CD4-positive, CD25-positive, alpha-beta regulatory T cell (primary cell): ENCODE measurements around the gene SCYGR3. TPM values are rescaled to one million over a fixed set of nuclear protein-coding genes. Genes with fewer than 3 reads are reported as not detected.

Experiments
- ATAC-seq, 2 donors: fragments of 150-1000 bp; cut with Tn5 transposase; one replicate each; pipeline ENCODE4 v1.10.0; 2021; ENCODE audit warnings: low read depth in 2 of 2, moderate number of reproducible peaks in 2 of 2, moderate library complexity in 1 of 2
- DNase-seq, 3 donors: peaks; one replicate each; pipeline versions ENCODE4 v3.0.0 to v3.0.0-alpha.2; 2012 to 2022; ENCODE audit warnings: mixed read lengths in 1 of 3
- H3K27ac ChIP-seq: one replicate; pipeline ENCODE4 v1.7.0; 2013; ENCODE audit warnings: mild to moderate bottlenecking, low read length; ENCODE audit not compliant: insufficient read depth, poor library complexity, severe bottlenecking
- H3K27me3 ChIP-seq: one replicate; pipeline ENCODE4 v1.7.0; 2013; ENCODE audit warnings: low read length; ENCODE audit not compliant: control insufficient read depth, insufficient read depth
- H3K36me3 ChIP-seq: one replicate; pipeline ENCODE4 v1.7.0; 2013; ENCODE audit warnings: mild to moderate bottlenecking, low read length, moderate library complexity; ENCODE audit not compliant: control insufficient read depth, insufficient read depth
- H3K4me1 ChIP-seq: 2 replicates; pipeline ENCODE4 v1.7.0; 2013; ENCODE audit warnings: mild to moderate bottlenecking, low read length; ENCODE audit not compliant: insufficient read depth, control insufficient read depth, poor library complexity, severe bottlenecking
- H3K4me3 ChIP-seq: one replicate; pipeline ENCODE4 v1.7.0; 2013; ENCODE audit warnings: low read depth, mild to moderate bottlenecking, low read length, moderate library complexity
- H3K9me3 ChIP-seq, 2 experiments: 1 replicate in 1 of 2; 2 replicates in 1 of 2; pipeline ENCODE4 v1.7.0; 2013; ENCODE audit warnings: low read length in 2 of 2, mild to moderate bottlenecking in 1 of 2, moderate library complexity in 1 of 2; ENCODE audit not compliant: control insufficient read depth in 2 of 2
- H3K27ac Mint-ChIP-seq, 3 donors: one replicate each; pipeline ENCODE4 v1.8.0; 2020 to 2022; ENCODE audit warnings: mild to moderate bottlenecking in 3 of 3, mixed read lengths in 3 of 3, moderate library complexity in 2 of 3
- H3K27me3 Mint-ChIP-seq: one replicate; pipeline ENCODE4 v1.8.0; 2022; ENCODE audit warnings: mild to moderate bottlenecking, mixed read lengths
- H3K36me3 Mint-ChIP-seq: one replicate; pipeline ENCODE4 v1.8.0; 2020; ENCODE audit warnings: mixed read lengths
- H3K4me1 Mint-ChIP-seq, 4 donors: one replicate each; pipeline ENCODE4 v1.8.0; 2020 to 2022; ENCODE audit warnings: mixed read lengths in 4 of 4, mild to moderate bottlenecking in 1 of 4
- H3K4me3 Mint-ChIP-seq, 4 donors: one replicate each; pipeline ENCODE4 v1.8.0; 2020 to 2022; ENCODE audit warnings: mild to moderate bottlenecking in 4 of 4, mixed read lengths in 4 of 4, moderate library complexity in 3 of 4
- H3K9me3 Mint-ChIP-seq, 7 donors: one replicate each; pipeline ENCODE4 v1.8.0; 2020 to 2022; ENCODE audit warnings: mixed read lengths in 7 of 7, mild to moderate bottlenecking in 3 of 7, moderate library complexity in 2 of 7
- polyA plus RNA-seq, 4 donors: library from polyadenylated mRNA; unstranded; fragments of 300-500 nt; fragmentation: Illumina TruSeq; gene quantifications; one replicate each; pipeline ENCODE4 v1.2.3, GENCODE V29; 2021
- total RNA-seq: library from RNA; stranded (reverse); gene quantifications from one replicate; pipeline ENCODE4 v1.2.3, GENCODE V29; 2022

The SCYGR3 gene
- total and polyA plus RNA-seq, 5 donors from 2014 or later: not detected

GRCh38 chr2:227643990-227644551 lies 29.4 kb upstream of the SCYGR3 start:
- no peak for ATAC-seq
- Mint-ChIP-seq H3K36me3 (no peaks in the 10 kb centered on the region), H3K27me3 (peaks cover 9% of the 10 kb centered on the region), H3K9me3 (no peaks in the 10 kb centered on the region), H3K4me3 (no peak overlapping the region), H3K4me1 (no peaks in the 10 kb centered on the region), H3K27ac (no peak overlapping the region)
- H3K4me1 ChIP-seq: no peaks in the 10 kb centered on the region
- no peak for DNase-seq
- H3K9me3 ChIP-seq: no peaks in the 10 kb centered on the region
- H3K36me3 ChIP-seq: no peaks in the 10 kb centered on the region
- no peaks in the 10 kb centered on the region for H3K27me3 ChIP-seq
- no peak overlapping the region for H3K4me3 ChIP-seq
- no peak overlapping the region for H3K27ac ChIP-seq

- ATAC-seq (no peak), DNase-seq (no peak)
- Histone ChIP-seq H3K27me3 (no peaks in the 10 kb centered on the region), H3K36me3 (no peaks in the 10 kb centered on the region), H3K9me3 (no peaks in the 10 kb centered on the region), H3K27ac (no peak overlapping the region), H3K4me1 (no peaks in the 10 kb centered on the region), H3K4me3 (no peak overlapping the region)
- H3K4me3 Mint-ChIP-seq: no peak overlapping the region
- H3K27ac Mint-ChIP-seq: no peak overlapping the region
- no peaks in the 10 kb centered on the region for H3K36me3 Mint-ChIP-seq
- peaks cover 8% of the 10 kb centered on the region for H3K27me3 Mint-ChIP-seq
- no peaks in the 10 kb centered on the region for H3K9me3 Mint-ChIP-seq
- H3K4me1 Mint-ChIP-seq: no peaks in the 10 kb centered on the region
Measured at GRCh38 chr2:227642656-227643055, 28.0 kb upstream of the SCYGR3 start.

GRCh38 chr2:227634201-227634600 lies 19.6 kb upstream of the SCYGR3 start:
- Mint-ChIP-seq H3K9me3 (no peaks in the 10 kb centered on the region), H3K36me3 (no peaks in the 10 kb centered on the region)
- no peak for DNase-seq

GRCh38 chr2:227632827-227633226 lies 18.2 kb upstream of the SCYGR3 start:
- H3K9me3 Mint-ChIP-seq: no peaks in the 10 kb centered on the region
- no peak overlapping the region for H3K27ac Mint-ChIP-seq
- DNase-seq: no peak
- no peak overlapping the region for H3K4me3 Mint-ChIP-seq
- Histone ChIP-seq H3K9me3 (no peaks in the 10 kb centered on the region), H3K4me3 (no peak overlapping the region), H3K27ac (no peak overlapping the region), H3K36me3 (no peaks in the 10 kb centered on the region), H3K4me1 (no peaks in the 10 kb centered on the region), H3K27me3 (peaks cover 6% of the 10 kb centered on the region)
- no peaks in the 10 kb centered on the region for H3K4me1 Mint-ChIP-seq
- no peak for ATAC-seq
- H3K27me3 Mint-ChIP-seq: peaks cover 27% of the 10 kb centered on the region
- no peaks in the 10 kb centered on the region for H3K36me3 Mint-ChIP-seq

More at GRCh38 chr2:227634201-227634600, 19.6 kb upstream of the SCYGR3 start:
- no peak for ATAC-seq
- H3K9me3 ChIP-seq: no peaks in the 10 kb centered on the region
- Mint-ChIP-seq H3K27me3 (peaks cover 21% of the 10 kb centered on the region), H3K4me3 (no peak overlapping the region), H3K4me1 (no peaks in the 10 kb centered on the region), H3K27ac (no peak overlapping the region)
- no peaks in the 10 kb centered on the region for H3K4me1 ChIP-seq
- no peak overlapping the region for H3K4me3 ChIP-seq
- H3K27me3 ChIP-seq: peaks cover 3% of the 10 kb centered on the region
- H3K27ac ChIP-seq: no peak overlapping the region
- H3K36me3 ChIP-seq: no peaks in the 10 kb centered on the region

- peaks cover 35% of the 10 kb centered on the region for H3K27me3 Mint-ChIP-seq
- no peaks in the 10 kb centered on the region for H3K9me3 ChIP-seq
- no peaks in the 10 kb centered on the region for H3K4me1 Mint-ChIP-seq
- no peaks in the 10 kb centered on the region for H3K4me1 ChIP-seq
- no peaks in the 10 kb centered on the region for H3K9me3 Mint-ChIP-seq
- DNase-seq (no peak), ATAC-seq (no peak)
- H3K27me3 ChIP-seq: peaks cover 10% of the 10 kb centered on the region
- H3K4me3 Mint-ChIP-seq: no peak overlapping the region
- no peak overlapping the region for H3K27ac Mint-ChIP-seq
- H3K36me3 ChIP-seq: no peaks in the 10 kb centered on the region
- no peak overlapping the region for H3K27ac ChIP-seq
- H3K4me3 ChIP-seq: no peak overlapping the region
- no peaks in the 10 kb centered on the region for H3K36me3 Mint-ChIP-seq
Measured at GRCh38 chr2:227630322-227630721, 15.7 kb upstream of the SCYGR3 start.

GRCh38 chr2:227629435-227629834 lies 14.8 kb upstream of the SCYGR3 start:
- no peaks in the 10 kb centered on the region for H3K36me3 Mint-ChIP-seq
- no peaks in the 10 kb centered on the region for H3K9me3 Mint-ChIP-seq
- DNase-seq (no peak), ATAC-seq (no peak)
- Histone ChIP-seq H3K27me3 (peaks cover 10% of the 10 kb centered on the region), H3K4me1 (no peaks in the 10 kb centered on the region), H3K4me3 (no peak overlapping the region), H3K27ac (no peak overlapping the region), H3K36me3 (no peaks in the 10 kb centered on the region), H3K9me3 (no peaks in the 10 kb centered on the region)
- H3K4me3 Mint-ChIP-seq: no peak overlapping the region
- H3K27ac Mint-ChIP-seq: no peak overlapping the region
- no peaks in the 10 kb centered on the region for H3K4me1 Mint-ChIP-seq
- peaks cover 32% of the 10 kb centered on the region for H3K27me3 Mint-ChIP-seq

GRCh38 chr2:227627769-227628168 lies 13.1 kb upstream of the SCYGR3 start:
- ATAC-seq: no peak
- Histone ChIP-seq H3K27me3 (peaks cover 10% of the 10 kb centered on the region), H3K27ac (no peak overlapping the region), H3K9me3 (no peaks in the 10 kb centered on the region), H3K4me1 (no peaks in the 10 kb centered on the region), H3K36me3 (no peaks in the 10 kb centered on the region), H3K4me3 (no peak overlapping the region)
- no peak overlapping the region for H3K27ac Mint-ChIP-seq
- H3K9me3 Mint-ChIP-seq: no peaks in the 10 kb centered on the region
- DNase-seq: no peak
- no peaks in the 10 kb centered on the region for H3K4me1 Mint-ChIP-seq
- no peak overlapping the region for H3K4me3 Mint-ChIP-seq
- H3K27me3 Mint-ChIP-seq: peaks cover 32% of the 10 kb centered on the region
- H3K36me3 Mint-ChIP-seq: no peaks in the 10 kb centered on the region

- peaks cover 30% of the 10 kb centered on the region for H3K27me3 Mint-ChIP-seq
- no peak overlapping the region for H3K27ac Mint-ChIP-seq
- no peaks in the 10 kb centered on the region for H3K4me1 ChIP-seq
- H3K4me3 Mint-ChIP-seq: no peak overlapping the region
- H3K36me3 ChIP-seq: no peaks in the 10 kb centered on the region
- no peak overlapping the region for H3K27ac ChIP-seq
- H3K9me3 ChIP-seq: no peaks in the 10 kb centered on the region
- no peak for ATAC-seq
- DNase-seq: no peak
- no peaks in the 10 kb centered on the region for H3K9me3 Mint-ChIP-seq
- H3K27me3 ChIP-seq: peaks cover 10% of the 10 kb centered on the region
- no peaks in the 10 kb centered on the region for H3K4me1 Mint-ChIP-seq
- H3K4me3 ChIP-seq: no peak overlapping the region
- no peaks in the 10 kb centered on the region for H3K36me3 Mint-ChIP-seq
Measured at GRCh38 chr2:227626580-227627151, 12.0 kb upstream of the SCYGR3 start.
